Measurements from ENCODE around the gene ROR2.
"Not testable (repeated sequence)": the region's sequence is repeated elsewhere in the genome, so short reads cannot be mapped to it uniquely, and the experiment has no call there.

ROR2 gene

GRCh38 chr9:91815896-91816295 lies 134.1 kb downstream of the ROR2 start:
- no peak for DNase-seq

DNA sequence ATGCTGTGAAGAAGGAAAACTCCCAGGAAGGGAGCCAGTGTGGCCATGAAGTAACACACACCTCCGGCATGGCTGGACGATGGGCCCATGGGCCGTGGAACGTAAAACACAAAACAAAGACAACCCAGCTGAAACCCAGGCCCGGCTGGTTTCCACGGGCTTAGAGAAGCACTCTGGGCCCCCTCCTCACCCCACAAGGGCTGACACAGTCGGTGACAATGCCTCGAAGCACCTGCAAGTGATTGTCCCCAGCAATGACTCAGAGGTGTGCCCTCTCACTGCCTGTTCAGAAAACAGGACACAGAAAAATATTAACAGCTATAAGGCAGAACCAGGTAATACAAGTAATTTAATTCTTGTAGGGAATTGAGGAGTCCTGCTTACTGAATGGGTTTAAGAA lies 135.3 kb downstream of the ROR2 start:
- no peak for DNase-seq

DNA sequence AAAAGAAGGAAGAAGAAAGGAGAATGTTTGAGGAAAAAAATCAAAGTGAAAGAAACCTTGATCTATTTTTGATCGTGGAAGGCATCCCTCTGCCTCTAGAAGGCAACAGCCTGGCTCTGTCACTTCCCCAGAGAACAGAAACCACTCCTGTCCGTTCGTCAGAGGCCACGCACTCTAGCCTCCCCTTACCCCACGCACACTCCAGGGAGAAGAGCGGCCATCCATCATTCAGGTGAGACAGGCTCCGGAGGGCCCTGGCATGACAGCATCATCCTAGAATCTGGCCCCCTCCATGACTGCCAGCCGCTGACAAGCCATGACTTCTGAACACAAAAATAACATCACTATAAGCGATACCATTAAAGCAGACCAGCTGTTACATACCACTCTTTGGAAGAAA lies 135.8 kb downstream of the ROR2 start:
- DNase-seq = no peak

- DNase-seq = no peak
Observed at GRCh38 chr9:91813176-91813795, 136.7 kb downstream of the ROR2 start.

DNA sequence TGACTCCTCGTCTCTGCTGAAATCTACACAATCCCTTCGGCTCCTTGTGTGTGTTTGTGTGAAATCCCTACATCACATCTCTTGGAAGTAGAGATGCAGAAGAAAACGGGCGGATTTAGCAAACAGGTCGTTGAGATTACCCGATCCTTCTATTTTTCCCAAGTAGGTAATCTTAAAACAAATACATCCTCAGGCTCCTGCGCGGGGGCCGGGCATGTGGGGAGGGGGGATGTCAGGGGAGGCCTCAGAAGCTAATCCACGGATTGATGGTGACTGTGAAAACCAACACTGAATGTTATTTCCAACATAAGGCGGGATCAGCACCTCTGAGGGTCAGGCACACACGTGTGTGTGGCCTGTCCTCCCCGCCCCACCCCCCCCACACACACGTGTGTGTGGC lies 137.8 kb downstream of the ROR2 start:
- no peak for DNase-seq

- DNase-seq = no peak
Observed at GRCh38 chr9:91811024-91811909, 138.8 kb downstream of the ROR2 start.

DNA sequence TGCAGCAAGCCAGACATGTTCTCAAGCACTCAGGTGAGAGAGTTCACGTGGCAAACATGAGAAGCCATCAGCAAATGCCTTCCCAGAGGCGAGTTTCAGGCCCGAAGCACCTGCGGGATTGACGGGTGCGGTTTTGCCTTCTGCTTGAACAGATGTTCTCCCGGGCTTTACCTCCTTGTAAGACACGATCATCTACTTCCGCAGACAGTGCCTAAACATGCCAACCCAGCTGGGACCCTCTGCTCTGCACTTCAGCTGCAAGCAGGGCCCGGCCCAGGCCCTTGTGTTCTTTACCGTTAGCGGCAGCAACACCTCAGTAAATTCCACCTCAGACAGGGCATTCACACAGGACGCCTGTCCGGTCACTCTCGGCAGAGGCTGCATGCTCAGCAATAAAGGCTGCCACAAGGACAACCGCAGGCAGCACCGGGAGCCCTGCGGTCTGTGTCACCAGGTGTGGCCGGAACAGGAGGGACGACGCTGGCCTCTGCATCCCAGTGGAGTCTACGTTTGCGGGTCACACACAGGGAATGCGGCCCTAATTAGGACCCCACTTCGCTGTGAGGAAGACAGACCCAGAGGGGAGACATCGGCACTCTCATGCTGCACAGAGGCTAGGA lies 139.6 kb downstream of the ROR2 start:
- DNase-seq = no peak

- no peak for DNase-seq
Observed at GRCh38 chr9:91809581-91810285, 140.3 kb downstream of the ROR2 start.

DNA sequence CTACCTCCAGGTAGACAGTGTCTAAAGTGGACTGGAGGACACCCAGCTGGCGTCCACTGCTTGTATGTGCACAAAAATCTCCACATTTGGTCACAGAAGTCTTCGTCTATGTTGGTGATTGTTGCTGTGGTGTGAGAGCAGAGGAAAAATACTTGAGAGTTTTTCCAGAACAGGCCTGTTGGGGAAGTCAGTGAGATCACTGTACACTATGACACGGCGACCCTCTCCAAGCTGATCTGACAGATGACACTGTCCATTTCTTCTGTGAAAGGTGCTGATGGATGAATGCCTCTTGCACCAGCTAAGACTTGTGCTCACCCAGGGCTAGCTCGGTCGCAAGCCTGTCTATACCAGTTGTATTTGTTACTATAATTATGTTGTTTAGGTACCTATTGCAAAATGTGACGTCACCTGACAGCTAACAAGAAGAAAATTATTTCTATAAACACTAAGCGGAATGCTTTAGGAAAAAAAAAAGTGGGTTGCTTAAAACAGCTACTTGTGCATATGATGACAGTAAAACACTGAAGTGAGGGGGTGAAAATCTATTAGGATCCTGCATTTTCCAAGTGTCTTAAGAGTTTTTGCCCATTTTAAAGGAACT lies 142.3 kb downstream of the ROR2 start:
- no peak for DNase-seq

DNA sequence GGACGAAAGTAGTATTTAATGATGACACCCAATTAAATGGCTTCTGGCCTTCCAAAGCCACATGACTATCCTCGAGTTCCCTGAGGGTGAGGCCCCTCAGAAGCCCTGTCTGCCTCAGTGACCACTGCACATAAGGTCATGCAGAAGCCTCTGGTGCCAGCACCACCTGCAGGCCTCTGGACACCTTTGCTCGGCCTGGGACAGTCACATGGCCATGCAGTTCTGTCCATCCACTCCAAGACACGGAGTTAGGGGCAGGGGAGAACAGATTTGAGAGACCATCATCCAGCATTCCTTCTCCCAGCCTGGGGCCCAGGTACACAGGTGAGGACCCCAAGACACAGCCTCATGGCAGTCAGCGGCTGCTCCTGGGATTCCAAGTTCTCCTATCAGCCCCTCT lies 145.0 kb downstream of the ROR2 start:
- no peak for DNase-seq

DNA sequence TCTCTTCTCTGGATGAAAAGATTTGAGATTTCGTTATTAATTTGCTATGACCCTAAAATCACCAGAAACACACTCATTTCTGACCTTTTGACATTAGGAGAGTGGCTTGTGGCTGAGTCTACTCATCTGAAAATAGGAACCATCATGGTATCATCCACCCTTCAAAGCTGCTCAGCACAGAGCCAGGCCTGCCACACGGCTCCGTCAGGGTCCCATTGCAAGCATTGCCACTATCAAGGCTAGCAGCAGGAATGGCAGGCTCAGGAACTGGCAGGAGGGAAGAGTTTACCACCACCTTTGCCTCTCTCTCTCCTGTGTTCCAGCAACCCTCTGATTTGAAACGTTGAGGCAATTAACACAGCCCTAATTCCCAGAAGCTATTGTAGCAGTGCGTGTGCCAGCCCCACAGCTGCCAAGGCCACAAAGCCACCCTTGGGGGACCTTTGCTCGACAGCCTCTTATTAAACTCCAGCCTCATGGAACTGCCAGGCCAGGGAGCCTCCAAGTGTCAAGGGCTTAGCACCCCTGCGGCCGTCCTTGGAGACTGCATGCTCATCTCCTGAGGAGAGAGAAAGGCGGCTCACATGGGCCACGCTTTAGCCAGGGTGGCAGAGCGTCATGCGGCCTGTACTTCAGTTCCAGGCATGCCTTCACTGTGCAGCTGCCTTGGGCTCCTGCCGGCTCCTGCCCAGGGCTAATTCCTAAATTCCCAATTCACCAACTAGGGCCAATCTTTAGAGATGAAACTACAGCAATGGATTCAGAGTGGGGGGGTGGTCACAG lies 145.9 kb downstream of the ROR2 start:
- DNase-seq = no peak

DNA sequence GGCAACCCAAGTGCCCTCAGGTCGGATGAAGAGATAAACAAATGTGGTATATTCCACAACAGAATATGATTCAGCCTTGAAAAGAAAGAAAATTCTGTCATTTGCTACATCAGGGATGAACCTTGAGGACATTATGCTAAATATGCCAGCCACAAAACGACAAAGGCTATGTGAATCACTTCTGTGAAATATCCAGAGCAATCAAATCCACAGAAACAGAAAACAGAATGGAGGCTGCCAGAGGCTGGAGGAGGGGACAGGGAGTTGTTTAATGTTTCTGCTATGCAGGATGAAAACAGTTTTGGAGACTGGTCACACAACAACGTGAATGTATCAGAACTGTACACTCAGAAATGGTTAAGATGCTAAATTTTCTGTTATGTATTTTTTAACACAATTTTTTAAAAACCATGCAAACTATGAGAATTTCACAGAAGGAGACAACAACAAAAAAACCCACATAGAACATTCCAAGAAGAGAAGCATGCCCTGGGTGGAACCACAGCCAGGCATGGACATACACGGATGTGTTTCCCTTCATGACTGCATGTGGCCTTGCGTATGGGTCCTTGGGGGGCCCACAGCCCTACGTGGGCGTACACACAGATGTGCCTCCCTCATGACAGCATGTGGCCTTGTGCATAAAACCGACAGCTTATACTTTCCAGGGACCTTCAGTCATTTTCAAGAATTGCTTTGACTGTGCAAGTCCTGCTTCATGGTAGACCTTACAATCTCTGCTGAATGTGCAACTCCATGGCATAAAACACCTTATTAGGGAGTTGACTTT lies 146.7 kb downstream of the ROR2 start:
- DNase-seq = no peak

GRCh38 chr9:91802391-91802790 lies 147.6 kb downstream of the ROR2 start:
- DNase-seq = no peak

GRCh38 chr9:91800473-91801030 lies 149.5 kb downstream of the ROR2 start:
- no peak for DNase-seq

DNA sequence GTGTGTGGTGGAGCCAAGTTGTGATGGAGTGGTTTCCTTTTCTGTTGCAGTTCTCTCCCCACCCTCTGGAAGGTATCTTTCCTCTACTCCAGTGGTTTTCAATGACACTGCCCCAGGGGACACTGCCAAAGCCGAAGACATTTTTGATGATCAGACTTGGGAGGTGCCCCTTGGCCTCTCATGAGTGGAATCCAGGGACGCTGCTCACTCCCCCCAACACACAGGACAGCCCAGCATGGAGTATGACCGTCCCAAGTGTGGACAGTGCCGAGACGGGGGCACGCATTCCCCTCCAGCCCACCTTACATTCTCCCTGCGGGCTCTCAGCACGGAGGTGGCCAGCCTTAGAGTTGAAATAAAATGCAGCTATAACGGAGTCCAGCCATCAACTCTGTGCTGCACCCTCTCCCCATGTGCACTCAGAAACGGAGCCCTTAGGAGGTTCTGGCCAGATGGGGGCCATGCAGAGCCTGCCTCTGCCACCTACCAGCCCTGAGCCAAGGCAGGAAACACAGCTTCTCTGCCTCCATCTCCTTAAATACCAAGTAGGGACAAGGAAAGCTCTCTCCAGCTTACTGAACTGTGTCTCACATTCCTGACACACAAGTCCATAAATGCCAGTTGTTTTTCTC lies 150.8 kb downstream of the ROR2 start:
- no peak for DNase-seq

DNA sequence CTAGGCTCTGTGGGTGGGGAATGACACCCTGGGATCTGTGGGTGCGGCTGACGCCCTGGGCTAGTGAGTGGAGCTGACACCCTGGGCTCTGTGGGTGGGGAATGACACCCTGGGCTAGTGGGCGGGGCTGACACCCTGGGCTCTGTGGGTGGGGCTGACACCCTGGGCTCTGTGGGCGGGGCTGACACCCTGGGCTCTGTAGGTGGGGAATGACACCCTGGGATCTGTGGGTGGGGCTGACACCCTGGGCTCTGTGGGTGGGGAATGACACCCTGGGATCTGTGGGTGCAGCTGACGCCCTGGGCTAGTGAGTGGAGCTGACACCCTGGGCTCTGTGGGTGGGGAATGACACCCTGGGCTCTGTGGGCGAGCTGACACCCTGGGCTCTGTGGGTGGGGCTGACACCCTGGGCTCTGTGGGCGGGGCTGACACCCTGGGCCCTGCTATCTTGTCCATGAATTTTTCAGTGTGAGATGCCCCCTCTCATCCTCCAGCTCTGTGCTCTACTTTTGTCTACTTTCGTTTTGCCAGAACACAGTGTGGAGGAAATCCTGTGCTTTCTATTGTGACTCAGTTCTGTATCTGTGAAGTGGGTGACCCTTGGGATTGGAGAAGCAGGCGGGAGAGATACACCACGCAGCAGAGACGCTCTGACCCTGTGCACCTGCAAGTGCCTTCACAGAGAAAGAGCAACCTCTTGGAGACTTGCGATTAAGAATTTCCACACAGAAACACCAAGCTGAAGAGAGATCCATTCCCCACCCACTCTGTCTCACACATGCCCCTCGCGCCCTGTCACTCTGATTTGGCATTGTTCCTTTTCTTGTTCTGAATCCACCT lies 151.5 kb downstream of the ROR2 start:
- DNase-seq = peak; percentile 6 to 17

GRCh38 chr9:91797517-91797916 lies 152.5 kb downstream of the ROR2 start:
- DNase-seq = not testable (repeated sequence)

DNA sequence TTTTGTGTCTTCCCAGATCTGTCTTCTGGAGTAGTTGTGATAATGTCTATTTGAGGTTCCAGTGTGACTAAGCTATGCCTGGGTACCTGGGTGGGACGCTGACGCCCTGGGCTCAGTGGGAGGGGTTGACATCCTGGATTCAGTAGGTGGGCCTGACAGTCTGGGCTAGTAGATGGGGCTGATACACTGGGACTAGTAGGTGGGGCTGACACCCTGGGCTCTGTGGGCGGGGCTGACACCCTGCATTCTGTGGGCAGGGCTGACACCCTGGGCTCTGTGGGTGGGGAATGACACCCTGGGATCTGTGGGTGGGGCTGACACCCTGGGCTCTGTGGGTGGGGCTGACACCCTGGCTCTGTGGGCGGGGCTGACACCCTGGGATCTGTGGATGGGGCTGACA lies 153.5 kb downstream of the ROR2 start:
- not testable (repeated sequence) for DNase-seq

DNA sequence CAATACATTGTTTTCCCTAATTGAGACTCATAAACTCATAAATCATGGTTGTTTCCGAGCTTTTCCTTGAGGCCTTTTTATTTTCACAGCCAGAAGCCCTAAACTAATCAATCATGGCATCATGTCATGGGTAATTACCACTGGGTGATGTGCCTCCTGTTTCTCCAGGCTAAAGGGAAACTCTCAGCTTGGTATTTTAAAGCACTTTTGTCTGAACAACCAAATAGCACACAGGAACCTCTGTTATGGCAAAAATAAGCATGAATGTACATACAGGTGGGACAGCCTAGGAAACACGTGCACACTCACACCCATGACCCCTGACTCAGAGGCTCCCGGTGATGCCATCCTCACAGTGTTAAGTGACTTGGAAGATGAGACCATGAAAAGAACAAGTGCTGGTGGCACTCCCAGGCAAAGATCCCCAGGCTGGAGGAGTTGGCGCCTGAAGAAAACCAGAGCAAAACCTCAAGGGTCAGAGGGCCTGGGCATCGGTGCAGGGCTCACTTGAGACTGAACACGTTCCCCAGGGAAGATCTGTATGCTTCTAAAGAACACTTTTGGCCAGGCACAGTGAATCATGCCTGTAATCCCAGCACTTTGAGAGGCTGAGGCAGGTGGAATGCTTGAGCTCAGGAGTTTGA lies 154.3 kb downstream of the ROR2 start:
- DNase-seq = no peak

Data from stimulated activated CD4-positive, alpha-beta T cell treated with anti-CD3 and anti-CD28 coated beads, Interleukin-2, amount 100 ng/mL, for 48 hours (primary cell).